ENCODE measurements around the gene FITM2. TPM values are rescaled to one million over a fixed set of nuclear protein-coding genes. Genes with fewer than 3 reads are reported as not detected.
"Not testable (repeated sequence)": the region's sequence is repeated elsewhere in the genome, so short reads cannot be mapped to it uniquely, and the experiment has no call there.

FITM2 gene
- total and polyA plus RNA-seq, 9 donors: 6.2 to 7.1 (median 6.7) TPM

GRCh38 chr20:44350567-44350966, 39.6 kb upstream of the FITM2 start:
- Histone ChIP-seq H3K36me3 (ENCODE audit: control insufficient read depth, insufficient read depth, low read length) (no peaks in the 10 kb centered on the region), H3K27me3 (ENCODE audit: control insufficient read depth, insufficient read depth, low read length) (no peaks in the 10 kb centered on the region), H3K4me1 (ENCODE audit: control insufficient read depth, insufficient read depth, low read length) (no peaks in the 10 kb centered on the region), H3K4me3 (ENCODE audit: low read length) (no peak overlapping the region), H3K9me3 (replicated peaks; ENCODE audit: control insufficient read depth, low read depth, low read length) (no peaks in the 10 kb centered on the region), H3K27ac (ENCODE audit: low read length) (no peak overlapping the region)
- no peak for DNase-seq
- WGBS (ENCODE audit: insufficient coverage): 60% methylated on average over 2 of the region's 6 CpGs

DNA sequence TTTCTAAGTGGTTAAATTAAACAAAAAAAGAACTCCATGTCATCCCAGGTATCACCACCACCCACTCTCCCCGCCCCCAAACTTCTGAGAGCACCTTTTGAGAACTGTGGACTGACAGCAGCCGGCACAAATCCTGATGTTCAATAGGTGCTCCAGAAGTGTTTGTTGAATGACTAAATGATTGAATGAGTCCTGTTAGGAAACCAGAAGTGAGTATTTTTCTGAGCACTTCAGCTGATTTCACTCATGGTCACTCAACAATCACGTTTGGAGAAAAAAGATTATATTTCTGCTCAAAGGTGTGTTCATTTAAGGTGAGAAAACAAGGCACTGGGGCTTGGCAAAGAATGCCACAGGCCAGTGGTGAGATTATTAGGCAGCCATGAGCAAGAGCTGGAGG, 38.3 kb upstream of the FITM2 start:
- Histone ChIP-seq H3K4me3 (ENCODE audit: low read length) (no peak overlapping the region), H3K9me3 (replicated peaks; ENCODE audit: control insufficient read depth, low read depth, low read length) (no peaks in the 10 kb centered on the region), H3K36me3 (ENCODE audit: control insufficient read depth, insufficient read depth, low read length) (no peaks in the 10 kb centered on the region), H3K27ac (ENCODE audit: low read length) (no peak overlapping the region), H3K4me1 (ENCODE audit: control insufficient read depth, insufficient read depth, low read length) (no peaks in the 10 kb centered on the region), H3K27me3 (ENCODE audit: control insufficient read depth, insufficient read depth, low read length) (no peaks in the 10 kb centered on the region)
- 83% methylated on average over 1 of the region's 3 CpGs for WGBS (ENCODE audit: insufficient coverage)
- no peak for DNase-seq

- Histone ChIP-seq H3K27ac (ENCODE audit: low read length) (no peak overlapping the region), H3K9me3 (replicated peaks; ENCODE audit: control insufficient read depth, low read depth, low read length) (no peaks in the 10 kb centered on the region), H3K36me3 (ENCODE audit: control insufficient read depth, insufficient read depth, low read length) (no peaks in the 10 kb centered on the region), H3K4me1 (ENCODE audit: control insufficient read depth, insufficient read depth, low read length) (no peaks in the 10 kb centered on the region), H3K27me3 (ENCODE audit: control insufficient read depth, insufficient read depth, low read length) (no peaks in the 10 kb centered on the region), H3K4me3 (ENCODE audit: low read length) (no peak overlapping the region)
- DNase-seq: no peak
- 83% methylated on average over 1 of the region's 4 CpGs for WGBS (ENCODE audit: insufficient coverage)
Measured at GRCh38 chr20:44348168-44348659, 37.2 kb upstream of the FITM2 start.

DNA sequence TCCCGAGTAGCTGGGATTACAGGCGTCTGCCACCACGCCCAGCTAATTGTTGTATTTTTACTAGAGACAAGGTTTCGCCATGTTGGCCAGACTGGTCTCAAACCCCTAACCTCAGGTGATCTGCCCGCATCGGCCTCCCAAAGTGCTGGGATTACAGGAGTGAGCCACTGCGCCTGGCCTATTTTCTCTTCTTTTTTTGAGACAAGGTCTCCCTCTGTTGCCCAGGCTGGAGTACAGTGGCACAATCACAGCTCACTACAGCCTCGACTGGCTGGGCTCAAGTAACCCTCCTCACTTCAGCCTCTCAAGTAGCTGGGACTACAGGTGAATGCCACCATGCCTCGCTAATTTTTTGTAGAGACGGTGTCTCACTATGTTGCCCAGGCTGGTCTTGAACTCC, 34.9 kb upstream of the FITM2 start:
- not testable (repeated sequence) for H3K9me3 ChIP-seq (replicated peaks; ENCODE audit: control insufficient read depth, low read depth, low read length); H3K27ac ChIP-seq (ENCODE audit: low read length); DNase-seq; H3K4me1 ChIP-seq (ENCODE audit: control insufficient read depth, insufficient read depth, low read length); H3K4me3 ChIP-seq (ENCODE audit: low read length); H3K36me3 ChIP-seq (ENCODE audit: control insufficient read depth, insufficient read depth, low read length); H3K27me3 ChIP-seq (ENCODE audit: control insufficient read depth, insufficient read depth, low read length)
- 81% methylated on average over 10 of the region's 10 CpGs for WGBS (ENCODE audit: insufficient coverage)

GRCh38 chr20:44345147-44345546, 34.1 kb upstream of the FITM2 start:
- H3K9me3 ChIP-seq (replicated peaks; ENCODE audit: control insufficient read depth, low read depth, low read length): no peaks in the 10 kb centered on the region
- H3K27me3 ChIP-seq (ENCODE audit: control insufficient read depth, insufficient read depth, low read length): peaks cover 2% of the 10 kb centered on the region
- 95% methylated on average over 4 of the region's 8 CpGs for WGBS (ENCODE audit: insufficient coverage)
- no peak for DNase-seq
- H3K4me1 ChIP-seq (ENCODE audit: control insufficient read depth, insufficient read depth, low read length): no peaks in the 10 kb centered on the region
- no peak overlapping the region for H3K27ac ChIP-seq (ENCODE audit: low read length)
- no peak overlapping the region for H3K4me3 ChIP-seq (ENCODE audit: low read length)
- H3K36me3 ChIP-seq (ENCODE audit: control insufficient read depth, insufficient read depth, low read length): no peaks in the 10 kb centered on the region

DNA sequence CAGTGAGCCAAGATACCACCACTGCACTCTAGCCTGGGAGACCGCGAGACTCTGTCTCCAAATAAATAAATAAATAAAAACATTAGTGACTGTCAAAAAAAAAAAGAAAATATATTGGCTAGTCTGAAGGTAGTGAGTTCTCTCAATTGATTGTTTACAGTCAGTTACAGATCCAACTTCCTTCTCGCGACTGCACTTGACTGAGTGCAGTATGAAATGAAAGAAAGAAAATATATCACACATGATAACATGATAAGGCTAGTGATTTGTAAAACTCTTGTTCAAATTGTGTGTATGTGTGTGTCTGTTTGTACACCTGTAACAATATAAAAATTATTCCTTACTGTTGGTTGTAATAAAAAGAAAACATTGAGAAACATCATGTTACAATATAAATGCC, 33.7 kb upstream of the FITM2 start:
- no CpG with 5 or more reads among the region's 4 CpGs for WGBS (ENCODE audit: insufficient coverage)
- H3K36me3 ChIP-seq (ENCODE audit: control insufficient read depth, insufficient read depth, low read length): no peaks in the 10 kb centered on the region
- DNase-seq: no peak
- H3K27me3 ChIP-seq (ENCODE audit: control insufficient read depth, insufficient read depth, low read length): peaks cover 2% of the 10 kb centered on the region
- no peak overlapping the region for H3K4me3 ChIP-seq (ENCODE audit: low read length)
- H3K9me3 ChIP-seq (replicated peaks; ENCODE audit: control insufficient read depth, low read depth, low read length): no peaks in the 10 kb centered on the region
- H3K4me1 ChIP-seq (ENCODE audit: control insufficient read depth, insufficient read depth, low read length): no peaks in the 10 kb centered on the region
- H3K27ac ChIP-seq (ENCODE audit: low read length): no peak overlapping the region

DNA sequence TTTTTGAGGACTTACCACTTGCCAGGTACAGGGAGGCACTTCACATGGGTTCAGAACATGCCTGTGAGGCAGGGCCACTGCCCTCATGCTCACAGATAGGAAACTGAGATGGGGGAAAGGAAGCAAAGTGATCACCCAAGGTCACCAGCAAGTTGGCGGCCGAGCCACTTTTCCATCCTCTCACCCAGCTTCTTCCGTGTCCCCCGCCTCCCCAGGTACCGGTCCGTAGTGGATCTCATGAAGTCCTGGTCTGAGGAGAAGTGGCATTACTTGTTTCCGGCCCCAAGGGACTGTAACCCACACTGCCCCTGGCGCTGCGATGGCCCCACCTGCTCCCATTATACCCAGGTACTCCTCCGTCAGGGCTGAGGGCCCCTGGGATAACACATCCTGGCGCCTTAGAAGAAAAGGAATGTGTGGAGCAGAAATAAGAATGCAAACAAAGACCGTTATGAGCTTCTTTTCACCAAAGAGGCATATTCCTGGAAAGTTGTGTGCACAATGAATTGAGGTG, 32.2 kb upstream of the FITM2 start:
- no peak for DNase-seq
- Histone ChIP-seq H3K36me3 (ENCODE audit: control insufficient read depth, insufficient read depth, low read length) (no peaks in the 10 kb centered on the region), H3K4me1 (ENCODE audit: control insufficient read depth, insufficient read depth, low read length) (no peaks in the 10 kb centered on the region), H3K27ac (ENCODE audit: low read length) (no peak overlapping the region), H3K4me3 (ENCODE audit: low read length) (no peak overlapping the region), H3K27me3 (ENCODE audit: control insufficient read depth, insufficient read depth, low read length) (peaks cover 2% of the 10 kb centered on the region), H3K9me3 (replicated peaks; ENCODE audit: control insufficient read depth, low read depth, low read length) (no peaks in the 10 kb centered on the region)
- WGBS (ENCODE audit: insufficient coverage): 45% methylated on average over 2 of the region's 12 CpGs

DNA sequence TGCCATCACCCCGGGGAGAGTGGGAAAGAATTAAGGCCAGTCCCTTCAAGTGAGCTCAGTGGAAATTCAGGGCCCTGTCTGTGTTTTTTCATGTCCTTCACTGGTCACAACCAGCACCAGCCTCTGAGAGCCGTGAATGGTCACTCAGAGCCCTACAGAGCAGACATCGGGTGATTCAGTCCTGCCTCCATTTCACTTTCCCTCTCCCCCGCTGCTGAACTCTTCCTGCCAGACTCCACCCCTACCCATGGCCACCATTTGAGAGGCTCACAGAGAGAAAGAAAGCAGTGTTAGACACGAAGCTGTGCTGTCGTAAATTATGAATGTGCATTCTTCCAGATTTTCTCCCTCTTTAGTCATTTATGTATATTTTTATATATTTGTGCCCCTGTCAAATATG, 31.2 kb upstream of the FITM2 start:
- Histone ChIP-seq H3K9me3 (replicated peaks; ENCODE audit: control insufficient read depth, low read depth, low read length) (no peaks in the 10 kb centered on the region), H3K27ac (ENCODE audit: low read length) (no peak overlapping the region), H3K36me3 (ENCODE audit: control insufficient read depth, insufficient read depth, low read length) (no peaks in the 10 kb centered on the region), H3K4me3 (ENCODE audit: low read length) (no peak overlapping the region), H3K27me3 (ENCODE audit: control insufficient read depth, insufficient read depth, low read length) (peaks cover 2% of the 10 kb centered on the region), H3K4me1 (ENCODE audit: control insufficient read depth, insufficient read depth, low read length) (no peaks in the 10 kb centered on the region)
- WGBS (ENCODE audit: insufficient coverage): 63% methylated on average over 2 of the region's 6 CpGs
- no peak for DNase-seq

DNA sequence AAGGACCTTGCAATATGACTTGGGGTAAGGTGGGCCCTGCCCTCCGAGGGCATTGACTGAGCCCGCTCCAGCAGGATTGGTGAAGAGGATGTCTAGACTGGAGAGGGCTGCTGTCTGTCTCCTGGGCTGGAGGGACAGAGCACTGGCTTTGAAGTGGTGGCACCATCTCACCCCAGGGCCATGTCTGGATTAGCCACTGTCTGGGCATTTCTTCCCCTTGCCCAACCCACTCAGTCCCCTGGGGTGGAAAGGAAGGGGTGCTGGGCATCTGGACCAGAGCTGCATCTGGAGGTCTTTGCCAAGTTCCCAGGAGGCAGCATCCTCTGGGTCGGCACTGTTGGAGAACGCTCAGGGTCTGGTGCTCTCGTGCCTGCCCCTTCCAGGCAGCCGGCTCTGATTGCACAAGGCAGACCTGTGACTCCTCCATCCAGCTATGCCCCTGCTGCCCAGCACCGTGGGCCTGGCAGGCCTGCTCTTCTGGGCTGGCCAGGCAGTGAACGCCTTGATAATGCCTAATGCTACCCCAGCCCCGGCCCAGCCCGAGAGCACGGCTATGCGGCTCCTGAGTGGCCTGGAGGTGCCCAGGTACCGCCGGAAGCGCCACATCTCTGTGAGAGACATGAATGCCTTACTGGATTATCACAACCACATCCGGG, 25.9 kb upstream of the FITM2 start, which contains the start of gene R3HDML:
R3HDML (plus strand) TSS at position 319 of the 656 bp plus-strand sequence; CDS start at position 434, 115 bp downstream.
- no peaks in the 10 kb centered on the region for H3K4me1 ChIP-seq (ENCODE audit: control insufficient read depth, insufficient read depth, low read length)
- WGBS (ENCODE audit: insufficient coverage): 82% methylated on average over 15 of the region's 16 CpGs
- H3K27me3 ChIP-seq (ENCODE audit: control insufficient read depth, insufficient read depth, low read length): peaks cover 10% of the 10 kb centered on the region
- H3K27ac ChIP-seq (ENCODE audit: low read length): no peak within 1 kb of the TSS
- DNase-seq: no peak
- H3K36me3 ChIP-seq (ENCODE audit: control insufficient read depth, insufficient read depth, low read length): no peaks in the 10 kb centered on the region
- H3K4me3 ChIP-seq (ENCODE audit: low read length): no peak within 1 kb of the TSS
- no peaks in the 10 kb centered on the region for H3K9me3 ChIP-seq (replicated peaks; ENCODE audit: control insufficient read depth, low read depth, low read length)

- H3K4me1 ChIP-seq (ENCODE audit: control insufficient read depth, insufficient read depth, low read length): no peaks in the 10 kb centered on the region
- H3K36me3 ChIP-seq (ENCODE audit: control insufficient read depth, insufficient read depth, low read length): no peaks in the 10 kb centered on the region
- H3K9me3 ChIP-seq (replicated peaks; ENCODE audit: control insufficient read depth, low read depth, low read length): no peaks in the 10 kb centered on the region
- H3K27ac ChIP-seq (ENCODE audit: low read length): no peak overlapping the region
- 18% methylated on average over 13 of the region's 15 CpGs for WGBS (ENCODE audit: insufficient coverage)
- H3K27me3 ChIP-seq (ENCODE audit: control insufficient read depth, insufficient read depth, low read length): peaks cover 10% of the 10 kb centered on the region
- DNase-seq: no peak
- no peak overlapping the region for H3K4me3 ChIP-seq (ENCODE audit: low read length)
Measured at GRCh38 chr20:44336086-44336485, 25.1 kb upstream of the FITM2 start.
